ENCODE results near the gene CARD6.
"Not testable (repeated sequence)": the region's sequence is repeated elsewhere in the genome, so short reads cannot be mapped to it uniquely, and the experiment has no call there.

Gene CARD6

GRCh38 chr5:40801771-40802562, 39.2 kb upstream of the CARD6 start:
- Histone ChIP-seq H4K5ac (ENCODE audit: low read length) (no peak overlapping the region), H3K79me1 (ENCODE audit: low read length) (no peaks in the 10 kb centered on the region), H3K4me1 (ENCODE audit: control insufficient read depth, low read depth, low read length) (peaks cover 4% of the 10 kb centered on the region), H3K4me3 (ENCODE audit: low read length) (no peak overlapping the region), H2BK120ac (ENCODE audit: low read depth, low read length) (no peak overlapping the region), H2BK15ac (replicated peaks; ENCODE audit: low read depth) (no peak overlapping the region), H3K36me3 (ENCODE audit: control insufficient read depth, insufficient read depth, low read length) (no peaks in the 10 kb centered on the region), H3K18ac (ENCODE audit: low read length) (no peak overlapping the region), H3K4ac (ENCODE audit: low read depth, low read length) (no peak overlapping the region), H2BK5ac (ENCODE audit: low read length) (no peak overlapping the region), H3K79me2 (ENCODE audit: control insufficient read depth, insufficient read depth, low read length) (peaks cover 5% of the 10 kb centered on the region), H3K23ac (ENCODE audit: low read length) (no peak overlapping the region), H3K9ac (ENCODE audit: low read length) (no peak overlapping the region), H4K8ac (ENCODE audit: low read depth, low read length) (no peak overlapping the region), H3K27ac (ENCODE audit: low read depth, low read length) (no peak overlapping the region), H3K56ac (ENCODE audit: low read length) (peak overlapping the region; percentile 42), H2AK5ac (ENCODE audit: low read length) (no peak overlapping the region), H3K4me2 (ENCODE audit: low read length) (no peak overlapping the region), H3K27me3 (ENCODE audit: insufficient read depth, low read length, poor library complexity) (no peaks in the 10 kb centered on the region)
- no CpG with 5 or more reads among the region's 8 CpGs for WGBS (ENCODE audit: extremely low coverage, insufficient coverage, low lambda C conversion rate)
- peak; percentile 37 for DNase-seq

- Histone ChIP-seq H3K4me2 (ENCODE audit: low read length) (no peak overlapping the region), H3K9ac (ENCODE audit: low read length) (no peak overlapping the region), H2BK15ac (replicated peaks; ENCODE audit: low read depth) (no peak overlapping the region), H3K18ac (ENCODE audit: low read length) (no peak overlapping the region), H3K56ac (ENCODE audit: low read length) (no peak overlapping the region), H2BK120ac (ENCODE audit: low read depth, low read length) (no peak overlapping the region), H3K4me3 (ENCODE audit: low read length) (no peak overlapping the region), H2AK5ac (ENCODE audit: low read length) (no peak overlapping the region), H2BK5ac (ENCODE audit: low read length) (no peak overlapping the region), H3K4ac (ENCODE audit: low read depth, low read length) (no peak overlapping the region), H3K27me3 (ENCODE audit: insufficient read depth, low read length, poor library complexity) (no peaks in the 10 kb centered on the region), H3K4me1 (ENCODE audit: control insufficient read depth, low read depth, low read length) (no peaks in the 10 kb centered on the region), H3K36me3 (ENCODE audit: control insufficient read depth, insufficient read depth, low read length) (no peaks in the 10 kb centered on the region), H4K5ac (ENCODE audit: low read length) (no peak overlapping the region), H3K79me2 (ENCODE audit: control insufficient read depth, insufficient read depth, low read length) (no peaks in the 10 kb centered on the region), H3K27ac (ENCODE audit: low read depth, low read length) (no peak overlapping the region), H3K79me1 (ENCODE audit: low read length) (no peaks in the 10 kb centered on the region), H4K8ac (ENCODE audit: low read depth, low read length) (no peak overlapping the region), H3K23ac (ENCODE audit: low read length) (no peak overlapping the region)
- WGBS (ENCODE audit: extremely low coverage, insufficient coverage, low lambda C conversion rate), result no CpG with 5 or more reads among the region's 1 CpG
- DNase-seq, result no peak
Measured at GRCh38 chr5:40812125-40812524, 29.0 kb upstream of the CARD6 start.

GRCh38 chr5:40813698-40814281, 27.4 kb upstream of the CARD6 start:
- Histone ChIP-seq H3K23ac (ENCODE audit: low read length) (no peak overlapping the region), H2AK5ac (ENCODE audit: low read length) (no peak overlapping the region), H3K79me1 (ENCODE audit: low read length) (no peaks in the 10 kb centered on the region), H4K5ac (ENCODE audit: low read length) (no peak overlapping the region), H3K4me1 (ENCODE audit: control insufficient read depth, low read depth, low read length) (no peaks in the 10 kb centered on the region), H3K79me2 (ENCODE audit: control insufficient read depth, insufficient read depth, low read length) (no peaks in the 10 kb centered on the region), H4K8ac (ENCODE audit: low read depth, low read length) (no peak overlapping the region), H3K4ac (ENCODE audit: low read depth, low read length) (no peak overlapping the region), H3K9ac (ENCODE audit: low read length) (no peak overlapping the region), H2BK15ac (replicated peaks; ENCODE audit: low read depth) (no peak overlapping the region), H3K27me3 (ENCODE audit: insufficient read depth, low read length, poor library complexity) (no peaks in the 10 kb centered on the region), H3K27ac (ENCODE audit: low read depth, low read length) (no peak overlapping the region), H3K56ac (ENCODE audit: low read length) (no peak overlapping the region), H2BK120ac (ENCODE audit: low read depth, low read length) (no peak overlapping the region), H2BK5ac (ENCODE audit: low read length) (no peak overlapping the region), H3K18ac (ENCODE audit: low read length) (no peak overlapping the region), H3K36me3 (ENCODE audit: control insufficient read depth, insufficient read depth, low read length) (no peaks in the 10 kb centered on the region), H3K4me2 (ENCODE audit: low read length) (no peak overlapping the region), H3K4me3 (ENCODE audit: low read length) (no peak overlapping the region)
- no CpG with 5 or more reads among the region's 2 CpGs for WGBS (ENCODE audit: extremely low coverage, insufficient coverage, low lambda C conversion rate)
- no peak for DNase-seq

GRCh38 chr5:40823459-40823858, 17.7 kb upstream of the CARD6 start:
- Histone ChIP-seq H3K4me3 (ENCODE audit: low read length) (no peak overlapping the region), H2BK15ac (replicated peaks; ENCODE audit: low read depth) (no peak overlapping the region), H2AK5ac (ENCODE audit: low read length) (no peak overlapping the region), H3K9ac (ENCODE audit: low read length) (no peak overlapping the region), H3K36me3 (ENCODE audit: control insufficient read depth, insufficient read depth, low read length) (peaks cover 3% of the 10 kb centered on the region), H3K4ac (ENCODE audit: low read depth, low read length) (no peak overlapping the region), H3K27me3 (ENCODE audit: insufficient read depth, low read length, poor library complexity) (no peaks in the 10 kb centered on the region), H3K23ac (ENCODE audit: low read length) (no peak overlapping the region), H4K8ac (ENCODE audit: low read depth, low read length) (no peak overlapping the region), H3K18ac (ENCODE audit: low read length) (no peak overlapping the region), H2BK120ac (ENCODE audit: low read depth, low read length) (no peak overlapping the region), H3K56ac (ENCODE audit: low read length) (no peak overlapping the region), H3K27ac (ENCODE audit: low read depth, low read length) (no peak overlapping the region), H3K4me2 (ENCODE audit: low read length) (no peak overlapping the region), H3K4me1 (ENCODE audit: control insufficient read depth, low read depth, low read length) (no peaks in the 10 kb centered on the region), H3K79me1 (ENCODE audit: low read length) (no peaks in the 10 kb centered on the region), H3K79me2 (ENCODE audit: control insufficient read depth, insufficient read depth, low read length) (no peaks in the 10 kb centered on the region), H2BK5ac (ENCODE audit: low read length) (no peak overlapping the region), H4K5ac (ENCODE audit: low read length) (no peak overlapping the region)
- WGBS (ENCODE audit: extremely low coverage, insufficient coverage, low lambda C conversion rate), result no CpG with 5 or more reads among the region's 1 CpG
- DNase-seq, result peak; percentile 36

GRCh38 chr5:40825461-40826043, 15.6 kb upstream of the CARD6 start:
- not testable (repeated sequence) for H3K79me1 ChIP-seq (ENCODE audit: low read length); H3K4me1 ChIP-seq (ENCODE audit: control insufficient read depth, low read depth, low read length); H3K9ac ChIP-seq (ENCODE audit: low read length); H3K56ac ChIP-seq (ENCODE audit: low read length); H4K8ac ChIP-seq (ENCODE audit: low read depth, low read length); H3K4me3 ChIP-seq (ENCODE audit: low read length); H3K23ac ChIP-seq (ENCODE audit: low read length); H3K27me3 ChIP-seq (ENCODE audit: insufficient read depth, low read length, poor library complexity); H2BK15ac ChIP-seq (replicated peaks; ENCODE audit: low read depth); H3K4ac ChIP-seq (ENCODE audit: low read depth, low read length); H3K27ac ChIP-seq (ENCODE audit: low read depth, low read length); H2AK5ac ChIP-seq (ENCODE audit: low read length); H3K36me3 ChIP-seq (ENCODE audit: control insufficient read depth, insufficient read depth, low read length); H3K18ac ChIP-seq (ENCODE audit: low read length); H3K79me2 ChIP-seq (ENCODE audit: control insufficient read depth, insufficient read depth, low read length); H3K4me2 ChIP-seq (ENCODE audit: low read length); H4K5ac ChIP-seq (ENCODE audit: low read length); H2BK5ac ChIP-seq (ENCODE audit: low read length); H2BK120ac ChIP-seq (ENCODE audit: low read depth, low read length)
- DNase-seq, result peak; percentile 61
- no CpG with 5 or more reads among the region's 11 CpGs for WGBS (ENCODE audit: extremely low coverage, insufficient coverage, low lambda C conversion rate)

Measured in mesendoderm (in vitro differentiated cells).